ENCODE measurements around the gene HBS1L. TPM values are rescaled to one million over a fixed set of nuclear protein-coding genes. Genes with fewer than 3 reads are reported as not detected.

HBS1L gene
- total RNA-seq, 1 experiment from 2014 or later, result 95.4 TPM

GRCh38 chr6:134928151-134928900 is 126.3 kb downstream of the HBS1L start:
- Mint-ChIP-seq H3K4me3 (no peak overlapping the region), H3K9me3 (no peaks in the 10 kb centered on the region), H3K4me1 (no peaks in the 10 kb centered on the region), H3K27ac (no peak overlapping the region), H3K36me3 (no peaks in the 10 kb centered on the region), H3K27me3 (ENCODE audit: low read depth) (no peaks in the 10 kb centered on the region)
- ChIA-PET POLR2A (no interaction called here), CTCF (no interaction called here)
- DNase-seq (ENCODE audit: low spot score), result no peak
- no peak for TF ChIP-seq NFATC4 (CRISPR knock-in tag; IDR thresholded peaks at IDR 0.05)
- no peak for TF ChIP-seq ZSCAN18 (CRISPR knock-in tag; IDR thresholded peaks at IDR 0.05)
- no peak for TF ChIP-seq MAX (CRISPR knock-in tag; IDR thresholded peaks at IDR 0.05)
- no peak for TF ChIP-seq MYBL2 (CRISPR knock-in tag; IDR thresholded peaks at IDR 0.05)
- TF ChIP-seq ATF1 (CRISPR knock-in tag; IDR thresholded peaks at IDR 0.05), result no peak
- TF ChIP-seq ZNF423 (CRISPR knock-in tag; IDR thresholded peaks at IDR 0.05), result no peak
- TF ChIP-seq CDX4 (CRISPR knock-in tag; IDR thresholded peaks at IDR 0.05; ENCODE audit: borderline replicate concordance), result no peak
- TF ChIP-seq USF1 (CRISPR knock-in tag; IDR thresholded peaks at IDR 0.05), result no peak
- TF ChIP-seq CTCF (IDR thresholded peaks at IDR 0.05), result no peak
- ATAC-seq, result no peak

GRCh38 chr6:134925800-134926199 is 128.8 kb downstream of the HBS1L start:
- Mint-ChIP-seq H3K36me3 (no peaks in the 10 kb centered on the region), H3K9me3 (no peaks in the 10 kb centered on the region), H3K27ac (no peak overlapping the region), H3K4me1 (peaks cover 8% of the 10 kb centered on the region; the same call in 1 of the 2 replicates), H3K27me3 (ENCODE audit: low read depth) (no peaks in the 10 kb centered on the region), H3K4me3 (no peak overlapping the region)
- DNase-seq (ENCODE audit: low spot score) (no peak), ATAC-seq (no peak)
- CTCF ChIA-PET, result interaction anchor here (0.6 to 1.9 kb wide), 2 partner anchors 15 to 16 kb away, joined by 5 read pairs; no protein-coding TSS in a partner anchor
- POLR2A ChIA-PET, result no interaction called here
- TF ChIP-seq SP1 (CRISPR knock-in tag; conservative IDR thresholded peaks at IDR 0.05) (no peak), MLX (CRISPR knock-in tag; IDR thresholded peaks at IDR 0.05) (no peak), ZNF512 (CRISPR knock-in tag; IDR thresholded peaks at IDR 0.05; ENCODE audit: borderline replicate concordance) (no peak), GABPB1 (CRISPR knock-in tag; IDR thresholded peaks at IDR 0.05) (no peak), ZBTB43 (CRISPR knock-in tag; IDR thresholded peaks at IDR 0.05) (no peak), CBFB (CRISPR knock-in tag; IDR thresholded peaks at IDR 0.05; ENCODE audit: low read depth) (no peak), FOXK1 (CRISPR knock-in tag; IDR thresholded peaks at IDR 0.05) (no peak), ATF6 (CRISPR knock-in tag; IDR thresholded peaks at IDR 0.05) (no peak), ATF3 (CRISPR knock-in tag; conservative IDR thresholded peaks at IDR 0.05) (no peak), HMGA2 (CRISPR knock-in tag; IDR thresholded peaks at IDR 0.05) (no peak)

All from WTC11 (cell line).